Stomach (tissue), 9 donors: ENCODE measurements around the gene NVL. TPM values are rescaled to one million over a fixed set of nuclear protein-coding genes. Genes with fewer than 3 reads are reported as not detected.

Experiments
- DNase-seq, 2 donors: peaks; one replicate each; pipeline versions ENCODE4 v3.0.0 to v3.0.0-alpha.2; 2013 to 2019
- H3K27ac ChIP-seq, 5 donors: fragments of 200-600 bp in 4 of 5; sonication (generic) in 4 of 5; one replicate each; pipeline ENCODE4 v1.5.1; 2013 to 2019; ENCODE audit warnings: mild to moderate bottlenecking in 1 of 5, moderate library complexity in 1 of 5
- H3K27me3 ChIP-seq, 3 donors: fragments of 200-600 bp; sonication (generic); one replicate each; pipeline ENCODE4 v1.5.1; 2017 to 2019; ENCODE audit warnings: mixed run types in 1 of 3
- H3K36me3 ChIP-seq, 4 donors: fragments of 200-600 bp; sonication (generic); 1 replicate in 3 of 4; 2 replicates in 1 of 4; pipeline ENCODE4 v1.5.1; 2016 to 2019
- H3K4me1 ChIP-seq, 4 donors: fragments of 200-600 bp; sonication (generic); one replicate each; pipeline ENCODE4 v1.5.1; 2016 to 2019
- H3K4me3 ChIP-seq, 4 donors: fragments of 200-600 bp; sonication (generic) in 3 of 4; one replicate each; pipeline ENCODE4 v1.5.1; 2016 to 2019; ENCODE audit warnings: mild to moderate bottlenecking in 1 of 4
- H3K9me3 ChIP-seq, 4 donors: fragments of 200-600 bp; sonication (generic); one replicate each; pipeline ENCODE4 v1.5.1; 2016 to 2019
- EP300 ChIP-seq: sonication (generic); formaldehyde crosslinking; IDR thresholded peaks from one replicate; pipeline ENCODE4 v1.6.1; 2017; ENCODE audit warnings: antibody characterized with exemption
- POLR2A ChIP-seq, 4 donors: fragments of 450-650 bp; IDR thresholded peaks; one replicate each; pipeline ENCODE4 v1.6.1; 2016; ENCODE audit warnings: antibody characterized with exemption in 4 of 4, control low read depth in 2 of 4, mild to moderate bottlenecking in 1 of 4, moderate library complexity in 1 of 4
- POLR2AphosphoS5 ChIP-seq, 3 donors: sonication (generic); formaldehyde crosslinking; IDR thresholded peaks; one replicate each; pipeline ENCODE4 v1.6.1; 2016; ENCODE audit warnings: antibody characterized with exemption in 3 of 3
- WGBS, 5 donors: extraction: QIAGEN DNeasy Blood & Tissue Kit in 3 of 5; methylation state at CpG; one replicate each; pipeline versions ENCODE4 v1.1.5 to v1.1.7; 2013 to 2018; 5-methylcytosine and 5-hydroxymethylcytosine counted together
- intact Hi-C: fragments of 100-400 bp; cut with DNase I; formaldehyde crosslinking; loops from one replicate; pipeline ENCODE4 v1.15.1; 2023; ENCODE audit warnings: low total_unique reads
- polyA plus RNA-seq, 3 donors: library from polyadenylated mRNA; stranded (reverse); fragments of 200-250 nt; gene quantifications; one replicate each; pipeline ENCODE4 v1.2.3, GENCODE V29; 2013
- total RNA-seq, 5 donors: library from RNA; depleted of rRNA; stranded (reverse); fragments of >200 nt; gene quantifications; one replicate each; pipeline versions ENCODE4 v1.1.0 to v1.2.3, GENCODE V29; 2014 to 2016
- TF ChIP-seq, protein P1 (sequence below), 7 experiments: fragments of 450-650 bp in 4 of 7; fragments of 200-600 bp in 3 of 7; sonication (generic) in 3 of 7; IDR thresholded peaks; one replicate each; pipeline ENCODE4 v1.5.1; 2016 to 2019; ENCODE audit warnings: antibody characterized with exemption in 7 of 7, control low read depth in 2 of 7, mild to moderate bottlenecking in 1 of 7
- donor health status: healthy with polysubstance abuse.
- donor health status: Bipolar disorder and iron deficiency.
- donor health status: healthy.

NVL gene
- total and polyA plus RNA-seq, 8 donors = 17.4 to 50.9 (median 33.2) TPM

DNA sequence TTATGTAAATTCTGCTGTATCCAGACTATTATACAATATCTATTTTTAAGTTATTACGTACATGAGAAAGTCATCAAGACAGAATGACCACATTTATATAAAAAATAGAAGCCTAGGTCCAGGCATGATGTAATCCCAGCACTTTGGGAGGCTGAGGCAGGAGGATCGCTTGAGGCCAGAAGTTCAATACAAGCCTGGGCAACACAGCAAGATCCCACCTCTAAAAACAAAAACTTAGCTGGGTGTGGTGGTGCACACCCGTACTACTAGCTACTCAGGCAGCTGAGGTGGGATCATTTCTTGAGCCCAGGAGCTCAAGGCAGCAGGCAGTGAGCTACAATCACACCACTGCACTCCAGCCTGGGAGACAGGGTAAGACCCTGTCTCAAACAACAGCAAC is 58.9 kb downstream of the NVL start:
- H3K27ac ChIP-seq = no peak overlapping the region
- no peak for DNase-seq
- intact Hi-C loops = no loop called here
- H3K9me3 ChIP-seq = no peaks in the 10 kb centered on the region
- peaks cover 8 to 87% (median 80%) of the 10 kb centered on the region in 4 donors for H3K36me3 ChIP-seq
- H3K4me1 ChIP-seq = no peaks in the 10 kb centered on the region
- no peak for TF ChIP-seq EP300
- no peaks in the 10 kb centered on the region for H3K27me3 ChIP-seq
- no peak overlapping the region for H3K4me3 ChIP-seq
- 95 to 100% (median 97%) methylated on average over 3 of the region's 3 CpGs for WGBS, 5 donors

DNA sequence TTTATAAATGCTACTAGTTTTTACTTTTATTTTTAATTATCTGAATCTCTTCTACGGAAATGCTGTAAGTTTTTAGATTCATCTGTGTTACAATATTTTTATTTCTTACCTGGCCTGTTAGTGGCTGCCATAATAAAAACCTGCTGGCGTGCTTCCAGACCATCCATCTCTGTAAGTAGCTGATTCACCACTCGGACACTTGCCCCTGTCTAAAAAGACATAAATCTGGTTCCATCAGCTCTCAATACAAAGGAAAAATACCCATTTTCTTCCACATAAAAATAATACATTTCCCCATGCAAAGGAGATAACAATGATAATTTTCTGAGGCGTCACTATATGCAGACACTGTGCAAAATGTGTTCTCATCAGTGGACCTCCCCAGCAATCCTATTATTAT is 62.0 kb downstream of the NVL start:
- DNase-seq = no peak
- Histone ChIP-seq H3K27ac (no peak overlapping the region), H3K36me3 (peaks cover 0 to 79% (median 64%) of the 10 kb centered on the region in 4 donors), H3K27me3 (no peaks in the 10 kb centered on the region), H3K4me1 (peaks cover 0 to under 1% (median 0%) of the 10 kb centered on the region in 4 donors), H3K9me3 (no peaks in the 10 kb centered on the region), H3K4me3 (no peak overlapping the region)
- intact Hi-C loops = no loop called here
- TF ChIP-seq EP300 = no peak
- no peak for TF ChIP-seq POLR2A (IDR thresholded peaks at IDR 0.05)
- no peak for TF ChIP-seq POLR2AphosphoS5 (IDR thresholded peaks at IDR 0.05)
- TF ChIP-seq, protein P1, sequence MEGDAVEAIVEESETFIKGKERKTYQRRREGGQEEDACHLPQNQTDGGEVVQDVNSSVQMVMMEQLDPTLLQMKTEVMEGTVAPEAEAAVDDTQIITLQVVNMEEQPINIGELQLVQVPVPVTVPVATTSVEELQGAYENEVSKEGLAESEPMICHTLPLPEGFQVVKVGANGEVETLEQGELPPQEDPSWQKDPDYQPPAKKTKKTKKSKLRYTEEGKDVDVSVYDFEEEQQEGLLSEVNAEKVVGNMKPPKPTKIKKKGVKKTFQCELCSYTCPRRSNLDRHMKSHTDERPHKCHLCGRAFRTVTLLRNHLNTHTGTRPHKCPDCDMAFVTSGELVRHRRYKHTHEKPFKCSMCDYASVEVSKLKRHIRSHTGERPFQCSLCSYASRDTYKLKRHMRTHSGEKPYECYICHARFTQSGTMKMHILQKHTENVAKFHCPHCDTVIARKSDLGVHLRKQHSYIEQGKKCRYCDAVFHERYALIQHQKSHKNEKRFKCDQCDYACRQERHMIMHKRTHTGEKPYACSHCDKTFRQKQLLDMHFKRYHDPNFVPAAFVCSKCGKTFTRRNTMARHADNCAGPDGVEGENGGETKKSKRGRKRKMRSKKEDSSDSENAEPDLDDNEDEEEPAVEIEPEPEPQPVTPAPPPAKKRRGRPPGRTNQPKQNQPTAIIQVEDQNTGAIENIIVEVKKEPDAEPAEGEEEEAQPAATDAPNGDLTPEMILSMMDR (IDR thresholded peaks at IDR 0.05) = no peak
- 91 to 97% (median 94%) methylated on average over 4 of the region's 4 CpGs for WGBS, 5 donors

DNA sequence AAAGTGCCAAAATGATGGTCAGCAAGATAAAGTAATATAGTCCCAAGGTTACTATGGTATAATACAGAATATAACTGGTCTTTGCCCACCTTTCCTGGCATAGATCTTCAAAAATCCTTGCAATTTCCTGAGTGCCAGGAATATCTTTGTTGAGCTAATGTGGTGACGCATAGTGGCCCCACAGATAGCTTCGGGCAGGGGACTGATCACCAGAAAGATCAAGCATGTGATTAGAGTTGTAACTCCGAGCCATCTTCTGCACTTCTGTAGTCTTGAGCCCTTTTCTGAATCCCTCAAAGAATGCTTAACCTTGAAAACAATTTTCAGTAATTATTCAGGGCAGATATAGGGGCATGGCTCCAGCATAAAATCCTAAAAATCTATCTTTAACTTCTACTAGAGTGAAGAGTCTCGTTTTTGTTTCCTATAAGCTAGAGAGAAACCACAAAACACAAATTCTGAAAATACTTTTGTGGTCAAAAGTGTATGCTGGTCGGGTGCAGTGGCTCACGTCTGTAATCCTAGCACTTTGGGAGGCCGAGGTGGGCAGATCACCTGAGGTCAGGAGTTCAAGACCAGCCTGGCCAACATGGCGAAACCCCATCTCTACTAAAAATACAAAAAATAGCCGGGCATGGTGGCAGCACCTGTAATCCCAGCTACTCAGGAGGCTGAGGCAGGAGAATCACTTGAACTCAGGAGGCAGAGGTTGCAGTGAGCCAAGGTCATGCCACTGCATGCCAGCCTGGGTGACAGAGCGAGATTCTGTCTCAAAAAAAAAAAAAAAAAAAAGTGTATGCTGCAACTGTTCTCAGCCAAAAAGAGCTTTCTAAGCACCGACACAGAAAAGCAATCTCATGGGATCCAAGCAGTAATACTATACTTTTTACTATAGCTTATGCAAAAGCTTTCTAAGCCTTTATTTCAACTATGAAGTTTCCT is 62.8 kb downstream of the NVL start:
- 86 to 94% (median 87%) methylated on average over 11 of the region's 11 CpGs for WGBS, 5 donors
- Histone ChIP-seq H3K4me3 (no peak overlapping the region), H3K27ac (no peak overlapping the region), H3K27me3 (no peaks in the 10 kb centered on the region), H3K9me3 (no peaks in the 10 kb centered on the region), H3K4me1 (peaks cover 0 to 6% (median 2%) of the 10 kb centered on the region in 4 donors), H3K36me3 (peaks cover 0 to 74% (median 62%) of the 10 kb centered on the region in 4 donors)
- intact Hi-C loops = no loop called here
- DNase-seq = no peak
- no peak for TF ChIP-seq POLR2AphosphoS5 (IDR thresholded peaks at IDR 0.05)
- TF ChIP-seq POLR2A (IDR thresholded peaks at IDR 0.05) = no peak
- TF ChIP-seq, protein P1 (IDR thresholded peaks at IDR 0.05) = no peak
- no peak for TF ChIP-seq EP300

DNA sequence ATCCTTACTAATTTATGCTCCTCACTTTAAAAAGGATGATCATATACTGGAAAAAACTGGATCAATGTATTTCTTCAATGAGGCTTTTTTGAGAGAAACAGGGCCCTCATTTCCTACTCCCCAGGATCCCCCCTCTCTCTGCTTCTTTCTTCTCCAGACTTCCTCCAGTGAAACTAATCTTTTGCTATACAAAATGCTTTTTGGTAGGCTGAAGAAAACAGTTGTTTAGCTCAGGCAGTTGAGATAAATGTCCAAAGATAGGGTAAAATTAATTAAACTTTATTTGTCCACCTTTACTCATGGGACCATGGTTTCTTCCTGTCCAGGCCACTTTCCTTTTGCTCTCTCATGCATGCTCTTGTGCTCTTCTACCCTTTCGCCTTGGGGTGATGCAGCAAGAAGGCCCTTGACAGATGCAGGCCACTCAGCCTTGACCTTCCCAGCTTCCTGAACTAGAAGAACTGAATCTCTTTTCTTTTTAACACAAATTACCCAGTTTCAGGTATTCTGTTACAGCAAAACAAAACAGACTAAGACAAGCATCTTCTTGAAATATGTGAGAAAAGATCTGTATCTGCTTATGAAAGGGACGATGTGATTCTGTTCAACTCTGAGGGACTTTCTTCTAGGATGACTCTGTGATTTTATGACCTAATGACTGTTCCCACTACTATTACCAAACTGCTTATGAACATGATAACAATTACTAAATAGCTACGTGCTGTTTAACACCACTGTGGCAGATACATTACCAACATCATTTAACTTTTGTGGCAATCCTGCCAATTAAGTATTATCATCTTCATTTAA is 63.7 kb downstream of the NVL start:
- DNase-seq = no peak
- no peak overlapping the region for H3K27ac ChIP-seq
- peaks cover 0 to 11% (median 3%) of the 10 kb centered on the region in 4 donors for H3K4me1 ChIP-seq
- H3K27me3 ChIP-seq = no peaks in the 10 kb centered on the region
- intact Hi-C loops = no loop called here
- H3K36me3 ChIP-seq = peaks cover 0 to 65% (median 55%) of the 10 kb centered on the region in 4 donors
- WGBS, 5 donors = 87 to 94% (median 88%) methylated on average over 3 of the region's 3 CpGs
- H3K9me3 ChIP-seq = no peaks in the 10 kb centered on the region
- TF ChIP-seq, protein P1 (IDR thresholded peaks at IDR 0.05) = no peak
- TF ChIP-seq EP300 = no peak
- no peak for TF ChIP-seq POLR2AphosphoS5 (IDR thresholded peaks at IDR 0.05)
- no peak for TF ChIP-seq POLR2A (IDR thresholded peaks at IDR 0.05)
- no peak overlapping the region for H3K4me3 ChIP-seq
